ENCODE results near the gene GDPGP1. TPM values are rescaled to one million over a fixed set of nuclear protein-coding genes. Genes with fewer than 3 reads are reported as not detected.

Gene GDPGP1
- polyA plus RNA-seq, 1 donor from 2014 or later, result 4.3 TPM

- Histone ChIP-seq H4K20me1 (ENCODE audit: insufficient read depth) (no peaks in the 10 kb centered on the region), H3K4me2 (ENCODE audit: low read length) (no peak overlapping the region), H3K79me2 (replicated peaks; ENCODE audit: insufficient read depth, low read length) (peaks cover 23% of the 10 kb centered on the region), H3K27me3 (ENCODE audit: insufficient read depth, low read depth, low read length) (no peaks in the 10 kb centered on the region), H3K9ac (ENCODE audit: low read length) (no peak overlapping the region), H3F3A (ENCODE audit: insufficient read depth, low read length, poor library complexity, severe bottlenecking) (no peaks in the 10 kb centered on the region), H3K4me3 (ENCODE audit: low read length) (no peak overlapping the region), H3K9me3 (ENCODE audit: low read length) (no peaks in the 10 kb centered on the region), H3K36me3 (ENCODE audit: insufficient read depth, low read length) (no peaks in the 10 kb centered on the region), H3K9me2 (ENCODE audit: insufficient read depth, low read length) (no peaks in the 10 kb centered on the region), H3K27ac (ENCODE audit: low read length) (no peak overlapping the region), H2AFZ (ENCODE audit: low read depth, low read length) (no peak overlapping the region)
- no peak for TF ChIP-seq EZH2 (IDR thresholded peaks at IDR 0.05; ENCODE audit: borderline replicate concordance, insufficient read depth, low read length, poor library complexity, severe bottlenecking)
- no peak for TF ChIP-seq EP300 (conservative IDR thresholded peaks at IDR 0.05; ENCODE audit: poor library complexity, severe bottlenecking)
- TF ChIP-seq SMC3 (conservative IDR thresholded peaks at IDR 0.05; ENCODE audit: poor library complexity), result no peak
- TF ChIP-seq POLR2AphosphoS5 (IDR thresholded peaks at IDR 0.05), result no peak
- TF ChIP-seq, protein P1, sequence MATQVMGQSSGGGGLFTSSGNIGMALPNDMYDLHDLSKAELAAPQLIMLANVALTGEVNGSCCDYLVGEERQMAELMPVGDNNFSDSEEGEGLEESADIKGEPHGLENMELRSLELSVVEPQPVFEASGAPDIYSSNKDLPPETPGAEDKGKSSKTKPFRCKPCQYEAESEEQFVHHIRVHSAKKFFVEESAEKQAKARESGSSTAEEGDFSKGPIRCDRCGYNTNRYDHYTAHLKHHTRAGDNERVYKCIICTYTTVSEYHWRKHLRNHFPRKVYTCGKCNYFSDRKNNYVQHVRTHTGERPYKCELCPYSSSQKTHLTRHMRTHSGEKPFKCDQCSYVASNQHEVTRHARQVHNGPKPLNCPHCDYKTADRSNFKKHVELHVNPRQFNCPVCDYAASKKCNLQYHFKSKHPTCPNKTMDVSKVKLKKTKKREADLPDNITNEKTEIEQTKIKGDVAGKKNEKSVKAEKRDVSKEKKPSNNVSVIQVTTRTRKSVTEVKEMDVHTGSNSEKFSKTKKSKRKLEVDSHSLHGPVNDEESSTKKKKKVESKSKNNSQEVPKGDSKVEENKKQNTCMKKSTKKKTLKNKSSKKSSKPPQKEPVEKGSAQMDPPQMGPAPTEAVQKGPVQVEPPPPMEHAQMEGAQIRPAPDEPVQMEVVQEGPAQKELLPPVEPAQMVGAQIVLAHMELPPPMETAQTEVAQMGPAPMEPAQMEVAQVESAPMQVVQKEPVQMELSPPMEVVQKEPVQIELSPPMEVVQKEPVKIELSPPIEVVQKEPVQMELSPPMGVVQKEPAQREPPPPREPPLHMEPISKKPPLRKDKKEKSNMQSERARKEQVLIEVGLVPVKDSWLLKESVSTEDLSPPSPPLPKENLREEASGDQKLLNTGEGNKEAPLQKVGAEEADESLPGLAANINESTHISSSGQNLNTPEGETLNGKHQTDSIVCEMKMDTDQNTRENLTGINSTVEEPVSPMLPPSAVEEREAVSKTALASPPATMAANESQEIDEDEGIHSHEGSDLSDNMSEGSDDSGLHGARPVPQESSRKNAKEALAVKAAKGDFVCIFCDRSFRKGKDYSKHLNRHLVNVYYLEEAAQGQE (IDR thresholded peaks at IDR 0.05; ENCODE audit: borderline replicate concordance), result no peak
- TF ChIP-seq RAD21 (conservative IDR thresholded peaks at IDR 0.05), result no peak
- TF ChIP-seq MXI1 (conservative IDR thresholded peaks at IDR 0.05; ENCODE audit: poor library complexity, severe bottlenecking), result no peak
- no peak for TF ChIP-seq CTCF (IDR thresholded peaks at IDR 0.05; ENCODE audit: poor library complexity, severe bottlenecking)
- no peak for TF ChIP-seq TAF1 (IDR thresholded peaks at IDR 0.05; ENCODE audit: low read depth)
These were observed 24.4 kb upstream of the GDPGP1 start for GRCh38 chr15:90209591-90209990.

- Histone ChIP-seq H4K20me1 (ENCODE audit: insufficient read depth) (no peaks in the 10 kb centered on the region), H3K27ac (ENCODE audit: low read length) (no peak overlapping the region)
These were observed 23.4 kb upstream of the GDPGP1 start for GRCh38 chr15:90210593-90210992.

More at GRCh38 chr15:90210593-90210992, 23.4 kb upstream of the GDPGP1 start:
- Histone ChIP-seq H3K4me2 (ENCODE audit: low read length) (no peak overlapping the region), H2AFZ (ENCODE audit: low read depth, low read length) (no peak overlapping the region), H3K9me3 (ENCODE audit: low read length) (no peaks in the 10 kb centered on the region), H3K27me3 (ENCODE audit: insufficient read depth, low read depth, low read length) (no peaks in the 10 kb centered on the region), H3K36me3 (ENCODE audit: insufficient read depth, low read length) (no peaks in the 10 kb centered on the region), H3K9me2 (ENCODE audit: insufficient read depth, low read length) (no peaks in the 10 kb centered on the region), H3K4me3 (ENCODE audit: low read length) (no peak overlapping the region), H3K79me2 (replicated peaks; ENCODE audit: insufficient read depth, low read length) (peaks cover 23% of the 10 kb centered on the region), H3K9ac (ENCODE audit: low read length) (no peak overlapping the region), H3F3A (ENCODE audit: insufficient read depth, low read length, poor library complexity, severe bottlenecking) (no peaks in the 10 kb centered on the region)
- TF ChIP-seq POLR2AphosphoS5 (IDR thresholded peaks at IDR 0.05) (no peak), EP300 (conservative IDR thresholded peaks at IDR 0.05; ENCODE audit: poor library complexity, severe bottlenecking) (no peak), EZH2 (IDR thresholded peaks at IDR 0.05; ENCODE audit: borderline replicate concordance, insufficient read depth, low read length, poor library complexity, severe bottlenecking) (no peak), CTCF (IDR thresholded peaks at IDR 0.05; ENCODE audit: poor library complexity, severe bottlenecking) (no peak), MXI1 (conservative IDR thresholded peaks at IDR 0.05; ENCODE audit: poor library complexity, severe bottlenecking) (no peak), RAD21 (conservative IDR thresholded peaks at IDR 0.05) (no peak), TAF1 (IDR thresholded peaks at IDR 0.05; ENCODE audit: low read depth) (no peak), SMC3 (conservative IDR thresholded peaks at IDR 0.05; ENCODE audit: poor library complexity) (no peak)
- TF ChIP-seq, protein P1 (IDR thresholded peaks at IDR 0.05; ENCODE audit: borderline replicate concordance), result no peak

All from neural cell (in vitro differentiated cells).